Right lobe of liver (tissue), 6 donors: ENCODE measurements around the gene TRRAP. TPM values are rescaled to one million over a fixed set of nuclear protein-coding genes. Genes with fewer than 3 reads are reported as not detected.

ENCODE experiments used
- ATAC-seq, 4 donors: fragments of 200-7000 bp; cut with Tn5 transposase; one replicate each; pipeline ENCODE4 v1.9.1; 2020; ENCODE audit warnings: mild to moderate bottlenecking in 4 of 4, moderate library complexity in 4 of 4
- DNase-seq, 3 donors: peaks; one replicate each; pipeline ENCODE4 v3.0.0-alpha.2; 2020
- H3K27ac ChIP-seq, 3 donors: fragments of 200-600 bp; one replicate each; pipeline ENCODE4 v1.8.0; 2022
- H3K27me3 ChIP-seq, 2 donors: fragments of 200-600 bp; one replicate each; pipeline ENCODE4 v1.8.0; 2022
- H3K36me3 ChIP-seq, 4 donors: fragments of 200-600 bp; sonication (generic) in 1 of 4; one replicate each; pipeline versions ENCODE4 v1.5.1 to v1.8.0; 2017 to 2022; ENCODE audit warnings: control low read depth in 1 of 4
- H3K4me1 ChIP-seq, 4 donors: fragments of 200-600 bp; sonication (generic) in 1 of 4; one replicate each; pipeline versions ENCODE4 v1.5.1 to v1.8.0; 2017 to 2022; ENCODE audit warnings: control low read depth in 1 of 4
- H3K4me3 ChIP-seq, 3 donors: fragments of 200-600 bp; one replicate each; pipeline ENCODE4 v1.8.0; 2022
- H3K9me3 ChIP-seq, 4 donors: fragments of 200-600 bp; sonication (generic) in 1 of 4; one replicate each; pipeline versions ENCODE4 v1.5.1 to v1.8.0; 2017 to 2022; ENCODE audit warnings: control low read depth in 1 of 4
- CTCF ChIP-seq, 4 donors: fragments of 200-600 bp in 3 of 4; fragments of 450-650 bp in 1 of 4; IDR thresholded peaks; one replicate each; pipeline versions ENCODE4 v1.5.1 to v1.8.0; 2016 to 2022; ENCODE audit warnings: antibody characterized with exemption in 4 of 4, mild to moderate bottlenecking in 2 of 4
- POLR2A ChIP-seq: fragments of 450-650 bp; IDR thresholded peaks from one replicate; pipeline ENCODE4 v1.6.1; 2017; ENCODE audit warnings: antibody characterized with exemption, mild to moderate bottlenecking
- WGBS: methylation state at CpG from one replicate; pipeline ENCODE4 v1.1.6; 2018; ENCODE audit warnings: low coverage, low lambda C conversion rate; ENCODE audit not compliant: insufficient coverage; ENCODE audit errors: missing lambda C conversion rate; 5-methylcytosine and 5-hydroxymethylcytosine counted together
- intact Hi-C, 2 donors: fragments of 100-400 bp; cut with DNase I; formaldehyde crosslinking; loops; one replicate each; pipeline versions ENCODE4 v1.11.2 to v1.14.1; 2022
- total RNA-seq, 6 experiments: library from RNA; depleted of rRNA in 2 of 6; stranded (reverse); fragments of >200 nt in 2 of 6; fragmentation: NEBNext Ultra II Directional in 3 of 6; extraction: Animal tissue kit (Norgen Biotek cat#: 25700) in 3 of 6; gene quantifications; one replicate each; pipeline versions ENCODE4 v1.1.0 to v1.2.4, GENCODE V29; 2016 to 2023
- donor health status: DM: no; HTN: yes; CAD: no.
- donor health status: DM: no; HTN: no; CAD: no.
- donor health status: DM: no; HTN: no; CAD: no.
- donor health status: DM: no; HTN: yes; CAD: no.
- donor health status: DM: no; HTN: yes; CAD: no.

Gene TRRAP
- total RNA-seq, 6 experiments from 2014 or later = 16.1 to 20.5 (median 18.6) TPM

GRCh38 chr7:99037327-99037940 is 159.1 kb downstream of the TRRAP start:
- Histone ChIP-seq H3K36me3 (peaks cover 0 to 70% (median 25%) of the 10 kb centered on the region in 4 donors), H3K4me3 (no peak overlapping the region), H3K27me3 (no peaks in the 10 kb centered on the region), H3K27ac (no peak overlapping the region), H3K9me3 (no peaks in the 10 kb centered on the region), H3K4me1 (peaks cover 0 to 35% (median 15%) of the 10 kb centered on the region in 4 donors)
- intact Hi-C loops = loop anchor here in 1 of 2 donors (5.0 kb wide), 1 partner anchor 275 kb away; no protein-coding TSS in a partner anchor
- DNase-seq (no peak), ATAC-seq (no peak)
- 97% methylated on average over 12 of the region's 16 CpGs for whole genome bisulfite sequencing
- TF ChIP-seq POLR2A (no peak), CTCF (IDR thresholded peaks at IDR 0.05) (no peak)

- H3K9me3 ChIP-seq = no peaks in the 10 kb centered on the region
- H3K4me3 ChIP-seq = no peak overlapping the region
- no peak for TF ChIP-seq CTCF (IDR thresholded peaks at IDR 0.05)
- no peak for TF ChIP-seq POLR2A
- DNase-seq (no peak), ATAC-seq (no peak)
- H3K4me1 ChIP-seq = peaks cover 0 to 35% (median 15%) of the 10 kb centered on the region in 4 donors
- H3K27me3 ChIP-seq = no peaks in the 10 kb centered on the region
- peaks cover 0 to 65% (median 21%) of the 10 kb centered on the region in 4 donors for H3K36me3 ChIP-seq
- 81% methylated on average over 14 of the region's 25 CpGs for WGBS
- intact Hi-C loops = loop anchor here in 1 of 2 donors (5.0 kb wide), 1 partner anchor 274 kb away; no protein-coding TSS in a partner anchor
- H3K27ac ChIP-seq = no peak overlapping the region
Observed at GRCh38 chr7:99038086-99038855, 159.9 kb downstream of the TRRAP start.

GRCh38 chr7:99039384-99039891 is 161.1 kb downstream of the TRRAP start:
- Histone ChIP-seq H3K4me3 (no peak overlapping the region), H3K36me3 (peaks cover 0 to 65% (median 21%) of the 10 kb centered on the region in 4 donors), H3K27me3 (no peaks in the 10 kb centered on the region), H3K9me3 (no peaks in the 10 kb centered on the region), H3K4me1 (peaks cover 0 to 29% (median 15%) of the 10 kb centered on the region in 4 donors), H3K27ac (no peak overlapping the region)
- peak in 2 of 4 donors; percentile 8 to 41 for ATAC-seq
- TF ChIP-seq CTCF (IDR thresholded peaks at IDR 0.05) = no peak
- no peak for TF ChIP-seq POLR2A
- no peak for DNase-seq
- 47% methylated on average over 8 of the region's 8 CpGs for WGBS
- intact Hi-C loops = loop anchor here in 1 of 2 donors (5.0 kb wide), 1 partner anchor 273 kb away; no protein-coding TSS in a partner anchor

- ATAC-seq (peak; percentile 87 to 91 (median 88)), DNase-seq (peak; percentile 63 to 87 (median 80))
- intact Hi-C loops = no loop called here
- H3K36me3 ChIP-seq = peaks cover 0 to 65% (median 24%) of the 10 kb centered on the region in 4 donors
- 66% methylated on average over 22 of the region's 31 CpGs for WGBS
- peak overlapping the region in 2 of 3 donors; percentile 27 to 42 for H3K27ac ChIP-seq
- H3K4me1 ChIP-seq = peaks cover 0 to 29% (median 15%) of the 10 kb centered on the region in 4 donors
- H3K4me3 ChIP-seq = no peak overlapping the region
- no peaks in the 10 kb centered on the region for H3K27me3 ChIP-seq
- no peaks in the 10 kb centered on the region for H3K9me3 ChIP-seq
- TF ChIP-seq POLR2A = no peak
- peak; percentile 73 to 78 (median 76) for TF ChIP-seq CTCF (IDR thresholded peaks at IDR 0.05)
Observed at GRCh38 chr7:99040104-99040958, 162.0 kb downstream of the TRRAP start.
